Transverse colon (tissue), 4 donors: ENCODE data around the gene CDC42BPG.

ENCODE experiments used
- EP300 ChIP-seq: sonication (generic); formaldehyde crosslinking; IDR thresholded peaks from one replicate; pipeline ENCODE4 v1.6.1; 2017; ENCODE audit warnings: antibody characterized with exemption, low read depth
- POLR2A ChIP-seq: fragments of 450-650 bp; IDR thresholded peaks from one replicate; pipeline ENCODE4 v1.6.1; 2016; ENCODE audit warnings: antibody characterized with exemption, mild to moderate bottlenecking, moderate library complexity
- POLR2AphosphoS5 ChIP-seq, 3 donors: sonication (generic); formaldehyde crosslinking; IDR thresholded peaks; one replicate each; pipeline ENCODE4 v1.6.1; 2016; ENCODE audit warnings: antibody characterized with exemption in 3 of 3
- TF ChIP-seq, protein P1 (sequence below), 5 experiments: fragments of 200-600 bp in 3 of 5; fragments of 450-650 bp in 2 of 5; sonication (generic) in 3 of 5; IDR thresholded peaks; 1 replicate in 2 of 5; 2 replicates in 3 of 5; pipeline ENCODE4 v1.5.1; 2016 to 2017; ENCODE audit warnings: antibody characterized with exemption in 5 of 5, inconsistent platforms in 3 of 5, mild to moderate bottlenecking in 2 of 5, moderate library complexity in 1 of 5

DNA sequence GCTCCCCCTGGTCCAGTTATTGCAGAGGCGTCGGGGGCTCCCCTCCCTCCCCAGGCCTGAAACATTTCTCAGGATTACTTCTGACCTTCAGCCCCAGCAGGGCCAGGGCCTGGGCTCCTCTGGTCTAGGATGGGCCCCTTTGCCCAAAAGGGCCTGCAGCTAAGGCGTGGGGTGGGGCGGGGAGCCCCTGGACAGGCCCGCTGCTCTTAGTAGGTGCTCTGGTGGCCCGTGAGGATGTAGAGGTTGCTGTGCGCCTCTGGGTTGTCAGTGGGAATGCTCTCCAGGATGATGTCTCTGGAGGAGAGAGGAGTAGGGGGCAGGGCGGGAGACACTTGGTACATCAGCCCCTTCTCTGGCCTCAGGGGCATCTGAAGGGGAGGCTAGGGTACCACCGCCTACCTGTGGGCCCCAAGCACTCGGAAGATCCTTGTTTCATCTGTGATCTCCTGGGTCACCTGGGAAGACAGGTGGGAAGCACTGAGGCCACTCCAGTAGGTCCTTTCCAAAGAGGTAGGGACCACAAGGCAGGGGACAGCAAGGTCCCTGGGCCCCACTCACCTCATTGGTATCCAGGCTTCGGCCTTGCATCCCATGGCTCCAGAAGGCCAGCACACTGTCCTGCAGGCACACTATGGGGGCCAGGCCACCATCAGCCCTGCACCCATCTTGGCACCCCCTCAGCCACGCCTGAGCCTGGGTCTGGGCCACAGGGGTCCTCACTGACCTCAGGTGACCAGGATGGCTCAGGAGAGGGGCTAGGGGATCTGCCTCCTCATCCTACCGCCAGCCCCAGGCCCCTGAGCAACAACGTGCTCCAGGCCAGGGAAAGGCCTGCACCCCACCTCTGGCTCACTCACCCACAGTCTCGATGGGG is 54.9 kb downstream of the CDC42BPG start:
- TF ChIP-seq, protein P1, sequence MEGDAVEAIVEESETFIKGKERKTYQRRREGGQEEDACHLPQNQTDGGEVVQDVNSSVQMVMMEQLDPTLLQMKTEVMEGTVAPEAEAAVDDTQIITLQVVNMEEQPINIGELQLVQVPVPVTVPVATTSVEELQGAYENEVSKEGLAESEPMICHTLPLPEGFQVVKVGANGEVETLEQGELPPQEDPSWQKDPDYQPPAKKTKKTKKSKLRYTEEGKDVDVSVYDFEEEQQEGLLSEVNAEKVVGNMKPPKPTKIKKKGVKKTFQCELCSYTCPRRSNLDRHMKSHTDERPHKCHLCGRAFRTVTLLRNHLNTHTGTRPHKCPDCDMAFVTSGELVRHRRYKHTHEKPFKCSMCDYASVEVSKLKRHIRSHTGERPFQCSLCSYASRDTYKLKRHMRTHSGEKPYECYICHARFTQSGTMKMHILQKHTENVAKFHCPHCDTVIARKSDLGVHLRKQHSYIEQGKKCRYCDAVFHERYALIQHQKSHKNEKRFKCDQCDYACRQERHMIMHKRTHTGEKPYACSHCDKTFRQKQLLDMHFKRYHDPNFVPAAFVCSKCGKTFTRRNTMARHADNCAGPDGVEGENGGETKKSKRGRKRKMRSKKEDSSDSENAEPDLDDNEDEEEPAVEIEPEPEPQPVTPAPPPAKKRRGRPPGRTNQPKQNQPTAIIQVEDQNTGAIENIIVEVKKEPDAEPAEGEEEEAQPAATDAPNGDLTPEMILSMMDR (IDR thresholded peaks at IDR 0.05), result no peak
- TF ChIP-seq POLR2A (no peak), POLR2AphosphoS5 (IDR thresholded peaks at IDR 0.05) (no peak), EP300 (no peak)
